WTC11 (cell line): Measurements from ENCODE around the gene FAM76B. TPM values are rescaled to one million over a fixed set of nuclear protein-coding genes. Genes with fewer than 3 reads are reported as not detected.

Experiments
- ATAC-seq: fragments of 200-7000 bp; cut with Tn5 transposase; 2 replicates; pipeline ENCODE4 v1.10.0; 2021; ENCODE audit warnings: mild to moderate bottlenecking, moderate library complexity
- CTCF ChIA-PET: fragments of 300-600 bp; sonication (Branson Sonifier 250); formaldehyde crosslinking; loops from one replicate; lab custom pipeline; 2021; ENCODE audit warnings: antibody characterized with exemption; lab: Charles Lee
- POLR2A ChIA-PET: fragments of 350-600 bp; sonication (Branson Sonifier 250); formaldehyde crosslinking; loops from one replicate; lab custom pipeline; 2021; ENCODE audit warnings: antibody characterized with exemption; lab: Charles Lee
- DNase-seq: peaks from one replicate; pipeline ENCODE4 v3.0.0; 2021; ENCODE audit warnings: low spot score
- H3K27ac Mint-ChIP-seq: 2 replicates; pipeline ENCODE4 v1.8.0; 2021; ENCODE audit warnings: mixed read lengths
- H3K27me3 Mint-ChIP-seq: 2 replicates; pipeline ENCODE4 v1.8.0; 2021; ENCODE audit warnings: low read depth, mild to moderate bottlenecking, moderate library complexity, mixed read lengths
- H3K36me3 Mint-ChIP-seq: 2 replicates; pipeline ENCODE4 v1.8.0; 2021; ENCODE audit warnings: mixed read lengths
- H3K4me1 Mint-ChIP-seq: 2 replicates; pipeline ENCODE4 v1.8.0; 2022; ENCODE audit warnings: mixed read lengths
- H3K4me3 Mint-ChIP-seq: 2 replicates; pipeline ENCODE4 v1.8.0; 2021; ENCODE audit warnings: mild to moderate bottlenecking, moderate library complexity, mixed read lengths
- H3K9me3 Mint-ChIP-seq: 2 replicates; pipeline ENCODE4 v1.8.0; 2021; ENCODE audit warnings: mixed read lengths
- E2F4 ChIP-seq: sonication (generic); formaldehyde crosslinking; IDR thresholded peaks from 2 replicates; pipeline ENCODE4 v1.8.1; 2022; ENCODE audit warnings: low read depth, mild to moderate bottlenecking, moderate library complexity, missing genetic modification reagents, borderline replicate concordance
- ETV6 ChIP-seq: sonication (generic); formaldehyde crosslinking; IDR thresholded peaks from 2 replicates; pipeline ENCODE4 v1.8.1; 2022; ENCODE audit warnings: mild to moderate bottlenecking, missing genetic modification reagents
- HMGA2 ChIP-seq: fragments of 250-450 bp; sonication (Bioruptor Pico); IDR thresholded peaks from 2 replicates; pipeline ENCODE4 v1.4.0; 2021; ENCODE audit warnings: mild to moderate bottlenecking, moderate library complexity
- IRF1 ChIP-seq: sonication (generic); formaldehyde crosslinking; IDR thresholded peaks from 2 replicates; pipeline ENCODE4 v1.8.0; 2023; ENCODE audit warnings: missing genetic modification reagents
- MAX ChIP-seq: sonication (generic); formaldehyde crosslinking; IDR thresholded peaks from 2 replicates; pipeline ENCODE4 v1.8.0; 2022; ENCODE audit warnings: mild to moderate bottlenecking, missing genetic modification reagents
- MLX ChIP-seq: sonication (generic); formaldehyde crosslinking; IDR thresholded peaks from 2 replicates; pipeline ENCODE4 v1.8.1; 2023; ENCODE audit warnings: mild to moderate bottlenecking, missing genetic modification reagents, moderate library complexity
- NFE2L1 ChIP-seq: sonication (generic); formaldehyde crosslinking; IDR thresholded peaks from 2 replicates; pipeline ENCODE4 v1.8.1; 2023; ENCODE audit warnings: missing genetic modification reagents
- PREB ChIP-seq: sonication (generic); formaldehyde crosslinking; IDR thresholded peaks from 2 replicates; pipeline ENCODE4 v1.8.1; 2022; ENCODE audit warnings: mild to moderate bottlenecking, missing genetic modification reagents, moderate library complexity, borderline replicate concordance
- PRRX2 ChIP-seq: fragments of 250-450 bp; sonication (Bioruptor Pico); IDR thresholded peaks from 2 replicates; pipeline ENCODE4 v1.8.0; 2021; ENCODE audit warnings: mild to moderate bottlenecking
- TEAD4 ChIP-seq: sonication (generic); formaldehyde crosslinking; IDR thresholded peaks from 2 replicates; pipeline ENCODE4 v1.8.0; 2022; ENCODE audit warnings: mild to moderate bottlenecking, missing genetic modification reagents
- USF2 ChIP-seq: sonication (generic); formaldehyde crosslinking; IDR thresholded peaks from 2 replicates; pipeline ENCODE4 v1.8.1; 2023; ENCODE audit warnings: mild to moderate bottlenecking, missing genetic modification reagents, moderate library complexity
- ZBTB43 ChIP-seq: sonication (generic); formaldehyde crosslinking; IDR thresholded peaks from 2 replicates; pipeline ENCODE4 v1.8.1; 2023; ENCODE audit warnings: mild to moderate bottlenecking, missing genetic modification reagents
- ZMAT4 ChIP-seq: fragments of 250-450 bp; sonication (Bioruptor Pico); IDR thresholded peaks from 2 replicates; pipeline ENCODE4 v1.9.0; 2021; ENCODE audit warnings: mild to moderate bottlenecking
- ZNF219 ChIP-seq: sonication (generic); formaldehyde crosslinking; IDR thresholded peaks from 2 replicates; pipeline ENCODE4 v1.8.0; 2023; ENCODE audit warnings: missing genetic modification reagents, mild to moderate bottlenecking, borderline replicate concordance
- ZNF423 ChIP-seq: fragments of 250-450 bp; sonication (Bioruptor Pico); IDR thresholded peaks from 2 replicates; pipeline ENCODE4 v2.1.2; 2022; ENCODE audit warnings: mild to moderate bottlenecking, moderate library complexity
- ZNF532 ChIP-seq: fragments of 250-450 bp; sonication (Bioruptor Pico); IDR thresholded peaks from 2 replicates; pipeline ENCODE4 v1.9.0; 2021; ENCODE audit warnings: mild to moderate bottlenecking, borderline replicate concordance
- total RNA-seq: library from RNA; stranded (reverse); gene quantifications from 3 replicates; pipeline ENCODE4 v1.2.3, GENCODE V29; 2021

Gene FAM76B
- total RNA-seq, 1 experiment from 2014 or later: 30.0 TPM

GRCh38 chr11:95734009-95734572, 55.5 kb downstream of the FAM76B start (continued):
- TF ChIP-seq ZNF532 (no peak), PREB (CRISPR knock-in tag) (no peak), HMGA2 (CRISPR knock-in tag) (no peak), ZNF423 (CRISPR knock-in tag) (no peak)

GRCh38 chr11:95732930-95733602, 56.5 kb downstream of the FAM76B start:
- TF ChIP-seq IRF1 (CRISPR knock-in tag): no peak
- TF ChIP-seq ZBTB43: no peak
- no peak for TF ChIP-seq ETV6 (CRISPR knock-in tag)
- TF ChIP-seq PRRX2 (CRISPR knock-in tag): no peak
- TF ChIP-seq TEAD4 (CRISPR knock-in tag): no peak
- no peak for TF ChIP-seq MAX (CRISPR knock-in tag)
- no peak for TF ChIP-seq NFE2L1
- TF ChIP-seq ZMAT4 (CRISPR knock-in tag): no peak
- TF ChIP-seq E2F4: no peak
- no peak for TF ChIP-seq ZNF219 (CRISPR knock-in tag)
- TF ChIP-seq USF2: no peak
- TF ChIP-seq MLX: no peak
- Mint-ChIP-seq H3K36me3 (no peaks in the 10 kb centered on the region), H3K4me1 (no peaks in the 10 kb centered on the region), H3K27me3 (no peaks in the 10 kb centered on the region), H3K4me3 (no peak overlapping the region), H3K27ac (no peak overlapping the region), H3K9me3 (peaks cover 4% of the 10 kb centered on the region; the same call in 1 of the 2 replicates)
- ChIA-PET CTCF (interaction anchor here (0.6 to 1.1 kb wide), 3 partner anchors 9 to 581 kb away, joined by 3 read pairs; no protein-coding TSS in a partner anchor), POLR2A (interaction anchor here (0.6 kb wide), 2 partner anchors 612 to 1002 kb away, joined by 3 to 5 read pairs; no protein-coding TSS in a partner anchor)
- ATAC-seq (no peak), DNase-seq (no peak)
